HG03095 (cell line): ENCODE measurements around the gene SLC37A1.
"Not testable (repeated sequence)": the region's sequence is repeated elsewhere in the genome, so short reads cannot be mapped to it uniquely, and the experiment has no call there.

ENCODE experiments used
- ATAC-seq: cut with Tn5 transposase; IDR thresholded peaks from one replicate; pipeline ENCODE4 v1.9.1; 2021; ENCODE audit warnings: moderate library complexity; ENCODE audit not compliant: unreplicated experiment

The SLC37A1 gene

GRCh38 chr21:42513151-42513984 lies at the start of gene SLC37A1:
SLC37A1 (plus strand) TSS chr21:42513852; CDS start chr21:42518455, 4,603 bp downstream.
- peak; percentile 39 for ATAC-seq

- ATAC-seq, result no peak
Observed at GRCh38 chr21:42463861-42464515, 49.7 kb upstream of the SLC37A1 start.

GRCh38 chr21:42465008-42465802 lies 48.4 kb upstream of the SLC37A1 start:
- no peak for ATAC-seq

GRCh38 chr21:42465803-42466127 lies 47.9 kb upstream of the SLC37A1 start:
- no peak for ATAC-seq

GRCh38 chr21:42466700-42467099 lies 47.0 kb upstream of the SLC37A1 start:
- no peak for ATAC-seq

GRCh38 chr21:42467140-42467983 lies 46.3 kb upstream of the SLC37A1 start:
- no peak for ATAC-seq

- ATAC-seq, result no peak
Observed at GRCh38 chr21:42468491-42469131, 45.0 kb upstream of the SLC37A1 start.

- peak; percentile 42 for ATAC-seq
Observed at GRCh38 chr21:42469272-42469671, 44.4 kb upstream of the SLC37A1 start.

- ATAC-seq, result not testable (repeated sequence)
Observed at GRCh38 chr21:42469726-42470125, 43.9 kb upstream of the SLC37A1 start.

GRCh38 chr21:42471206-42471605 lies 42.4 kb upstream of the SLC37A1 start:
- ATAC-seq, result no peak

- no peak for ATAC-seq
Observed at GRCh38 chr21:42471716-42472330, 41.8 kb upstream of the SLC37A1 start.

- ATAC-seq, result no peak
Observed at GRCh38 chr21:42472521-42472920, 41.1 kb upstream of the SLC37A1 start.

GRCh38 chr21:42473498-42474042 lies 40.1 kb upstream of the SLC37A1 start:
- ATAC-seq, result no peak

GRCh38 chr21:42474043-42474831 lies 39.4 kb upstream of the SLC37A1 start:
- no peak for ATAC-seq

- no peak for ATAC-seq
Observed at GRCh38 chr21:42475036-42475435, 38.6 kb upstream of the SLC37A1 start.

GRCh38 chr21:42475526-42476387 lies 37.9 kb upstream of the SLC37A1 start:
- no peak for ATAC-seq

- no peak for ATAC-seq
Observed at GRCh38 chr21:42476388-42477331, 37.0 kb upstream of the SLC37A1 start.
